Loucy (cell line): ENCODE data around the gene CNTF.

Experiments
- CTCF ChIP-seq: fragments of 200-600 bp; sonication (generic); conservative IDR thresholded peaks from 2 replicates; pipeline ENCODE4 v1.5.1; 2014; ENCODE audit warnings: mild to moderate bottlenecking, antibody characterized with exemption, low read length
- EZH2phosphoT487 ChIP-seq: fragments of 200-600 bp; IDR thresholded peaks from 2 replicates; pipeline ENCODE4 v1.6.1; 2018; ENCODE audit warnings: antibody characterized with exemption, mild to moderate bottlenecking, moderate library complexity, borderline replicate concordance

DNA sequence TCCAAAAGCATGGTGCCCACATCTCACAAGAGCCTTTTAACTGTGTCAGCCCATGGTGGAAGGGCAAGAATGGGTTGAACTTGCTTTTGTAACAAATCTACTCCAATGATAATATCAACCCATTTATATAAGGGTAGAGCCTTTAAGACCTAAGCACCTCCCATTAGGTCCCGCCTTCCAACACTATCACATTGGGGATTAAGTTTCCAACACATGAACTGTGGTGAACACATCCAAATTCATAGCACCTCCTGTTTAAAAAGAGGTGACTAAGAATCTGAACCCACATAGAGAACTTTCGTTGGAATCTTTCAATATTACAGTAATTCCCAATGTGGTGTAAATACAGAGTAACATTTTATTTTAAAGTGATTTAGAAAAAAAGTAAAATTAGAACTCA lies 9.2 kb upstream of the CNTF start:
- TF ChIP-seq CTCF (no peak), EZH2phosphoT487 (no peak)
